Activated naive CD4-positive, alpha-beta T cell treated with Interleukin-2 at 50 U/mL for 16 hours (primary cell): Measurements from ENCODE around the gene ZNF580.

Experiments used
- DNase-seq: peaks from one replicate; pipeline ENCODE4 v3.0.0-alpha.2; 2020

Gene ZNF580

GRCh38 chr19:55647732-55648584 is 7.2 kb downstream of the ZNF580 start, which contains the start of gene CCDC106:
TSS of gene CCDC106 (plus strand) at chr19:55648212. CDS start at chr19:55649047, 835 bp downstream.
- peak; percentile 37 for DNase-seq

DNA sequence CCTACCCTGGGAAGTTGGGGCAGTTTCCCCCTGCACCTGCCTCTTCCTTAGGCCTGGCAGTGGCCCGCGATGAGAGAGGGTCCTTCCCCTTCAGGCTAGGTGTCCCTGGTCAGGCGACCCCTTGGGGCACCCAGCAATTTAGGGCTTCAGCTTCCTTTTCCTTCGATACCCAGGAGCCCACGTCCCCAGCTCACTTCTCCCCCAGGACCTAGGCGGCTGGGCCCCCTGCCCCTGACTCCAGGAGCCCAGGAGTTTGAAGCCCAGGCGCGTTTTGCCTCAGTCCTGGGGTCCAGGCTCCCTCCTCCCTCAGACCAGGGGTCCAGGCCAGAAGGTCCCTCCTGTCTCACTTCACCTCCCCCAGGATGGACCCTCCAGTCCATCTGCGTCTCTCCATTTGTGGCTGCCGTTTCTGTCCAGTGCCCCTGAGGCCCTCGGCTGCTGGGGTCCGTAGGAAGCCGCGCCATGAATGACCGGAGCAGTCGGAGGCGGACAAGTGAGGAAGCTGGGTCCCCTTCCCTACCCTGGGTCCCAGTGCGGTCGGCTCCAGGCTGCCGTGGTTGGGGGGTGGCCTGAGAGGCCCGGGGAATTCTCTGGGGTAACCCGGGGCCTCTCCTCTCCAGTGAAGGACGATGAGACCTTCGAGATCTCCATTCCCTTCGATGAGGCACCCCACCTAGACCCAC is 7.9 kb downstream of the ZNF580 start:
- DNase-seq = no peak

GRCh38 chr19:55649268-55650125 is 8.7 kb downstream of the ZNF580 start:
- no peak for DNase-seq

DNA sequence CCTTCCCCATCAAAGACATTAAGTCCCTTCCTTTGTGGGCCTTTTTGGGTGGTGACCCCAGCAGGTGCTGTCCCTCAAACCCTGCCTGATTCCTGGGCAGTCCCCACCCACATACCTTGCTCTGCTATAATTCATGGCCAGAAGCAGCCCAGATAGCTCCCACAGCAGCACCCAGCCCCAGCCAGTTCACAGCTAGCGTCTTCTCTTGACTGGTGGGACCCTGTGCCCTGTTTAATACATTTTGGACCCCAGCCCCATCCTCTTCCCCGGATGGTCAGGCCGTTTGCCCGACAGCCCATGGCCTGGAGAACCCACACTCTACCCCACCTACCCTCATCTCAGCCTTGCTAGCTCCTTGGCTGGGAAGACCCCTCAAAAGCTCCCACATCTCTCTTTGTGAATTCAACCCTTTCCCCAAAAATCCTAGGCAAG is 9.3 kb downstream of the ZNF580 start:
- no peak for DNase-seq

- no peak for DNase-seq
Measured at GRCh38 chr19:55650602-55651230, 9.9 kb downstream of the ZNF580 start.

GRCh38 chr19:55651236-55651635 is 10.4 kb downstream of the ZNF580 start:
- no peak for DNase-seq

DNA sequence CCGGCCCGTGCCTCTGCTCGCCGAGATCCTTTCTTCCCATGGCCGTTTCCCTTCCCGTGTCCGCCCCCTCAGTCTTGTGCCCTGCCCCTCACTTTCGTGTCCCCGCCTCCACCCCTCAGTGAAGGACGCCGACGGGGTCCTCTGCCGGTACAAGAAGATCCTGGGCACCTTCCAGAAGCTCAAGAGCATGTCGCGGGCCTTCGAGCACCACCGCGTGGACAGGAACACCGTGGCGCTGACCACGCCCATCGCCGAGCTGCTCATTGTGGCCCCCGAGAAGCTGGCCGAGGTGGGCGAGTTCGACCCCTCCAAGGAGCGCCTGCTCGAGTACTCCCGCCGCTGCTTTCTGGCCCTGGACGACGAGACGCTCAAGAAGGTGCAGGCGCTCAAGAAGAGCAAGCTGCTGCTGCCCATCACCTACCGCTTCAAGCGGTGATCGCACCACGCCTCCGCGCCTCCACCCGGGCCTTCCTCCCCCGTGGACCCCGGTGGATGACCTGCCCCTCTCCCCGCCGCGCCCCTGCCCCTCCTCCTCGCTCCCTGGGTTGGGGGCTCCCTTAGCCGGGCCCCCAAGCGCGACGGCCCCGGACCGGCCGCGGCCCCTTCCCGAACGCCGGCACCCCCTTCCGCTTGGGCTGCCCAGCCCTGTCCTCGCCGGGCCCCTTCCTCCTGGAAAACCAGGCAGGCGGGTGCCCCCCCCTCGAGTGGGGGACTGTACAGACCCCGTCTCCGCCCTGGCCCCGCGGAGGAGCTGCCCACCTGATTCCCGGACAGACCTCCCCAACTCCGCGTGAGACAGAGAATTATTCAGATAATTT is 11.7 kb downstream of the ZNF580 start:
- no peak for DNase-seq

GRCh38 chr19:55653651-55654322 is 13.0 kb downstream of the ZNF580 start:
- DNase-seq = peak; percentile 98

DNA sequence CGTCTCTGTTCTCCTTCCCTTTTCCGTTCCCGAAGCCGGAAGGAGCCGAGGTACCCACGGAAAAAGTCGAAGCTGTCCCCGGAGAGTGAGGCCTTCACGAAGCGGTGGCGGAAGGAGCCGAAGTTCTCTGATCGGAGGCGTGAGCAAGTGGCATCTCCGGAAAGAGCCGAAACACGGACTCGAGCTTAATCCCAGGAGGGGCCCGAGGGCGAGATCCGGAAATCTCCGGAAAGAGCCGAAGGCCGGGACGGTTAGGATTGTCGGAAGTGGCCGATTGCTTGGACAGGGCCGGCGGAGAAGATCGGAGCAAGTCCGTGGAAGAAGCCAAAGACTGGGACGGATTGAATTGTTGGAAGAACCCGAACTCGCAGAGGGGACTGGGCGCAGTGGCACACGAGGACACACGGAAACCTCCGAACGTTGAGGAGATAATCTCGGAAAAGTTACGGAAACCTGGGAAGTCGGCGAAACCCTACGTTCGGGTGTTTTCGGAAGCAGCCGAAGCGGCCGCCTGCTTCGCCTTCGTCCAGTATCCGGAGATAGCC is 13.6 kb downstream of the ZNF580 start:
- DNase-seq = peak; percentile 99

DNA sequence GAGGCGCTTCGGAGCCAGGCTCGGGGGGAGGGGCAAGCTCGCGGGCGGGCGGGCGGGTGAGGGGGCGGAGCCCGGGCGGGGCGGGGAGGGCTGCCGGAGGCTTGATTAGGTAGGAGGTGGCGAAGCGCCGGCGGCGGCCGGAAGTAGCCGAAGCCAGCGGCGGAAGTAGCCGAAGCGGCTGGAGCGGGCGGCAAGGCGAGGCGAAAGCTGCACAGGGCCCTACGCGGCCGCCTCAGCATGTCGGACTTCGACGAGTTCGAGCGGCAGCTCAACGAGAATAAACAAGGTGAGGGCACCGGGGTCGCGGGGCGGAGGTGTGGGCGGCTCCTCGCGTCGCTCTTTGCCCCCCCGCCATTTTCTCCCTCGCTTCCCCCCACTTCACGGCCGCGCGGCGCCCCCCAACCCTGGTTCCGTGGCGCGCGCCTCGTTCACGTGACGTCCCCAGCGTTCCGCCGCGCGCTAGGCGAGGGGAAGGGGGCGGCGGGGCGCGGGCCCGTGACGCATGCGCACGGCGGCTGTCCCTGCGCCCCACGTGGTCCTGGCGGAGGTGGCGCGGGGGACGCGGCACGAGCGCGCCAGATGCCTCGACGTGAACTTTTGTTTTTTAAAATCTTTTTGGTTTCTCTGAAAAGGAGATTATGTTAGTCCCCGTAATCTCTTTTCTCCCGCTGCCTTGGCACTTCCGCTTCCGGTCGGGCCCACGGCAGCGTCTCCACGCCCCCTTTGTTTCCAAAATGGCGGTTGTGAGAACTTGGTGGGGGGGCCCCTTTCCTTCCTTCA is 14.3 kb downstream of the ZNF580 start, which contains the start of gene U2AF2:
TSS of gene U2AF2 (plus strand) at position 168 of the 780 bp plus-strand sequence. CDS start at position 238, 70 bp downstream.
- peak; percentile 95 for DNase-seq

DNA sequence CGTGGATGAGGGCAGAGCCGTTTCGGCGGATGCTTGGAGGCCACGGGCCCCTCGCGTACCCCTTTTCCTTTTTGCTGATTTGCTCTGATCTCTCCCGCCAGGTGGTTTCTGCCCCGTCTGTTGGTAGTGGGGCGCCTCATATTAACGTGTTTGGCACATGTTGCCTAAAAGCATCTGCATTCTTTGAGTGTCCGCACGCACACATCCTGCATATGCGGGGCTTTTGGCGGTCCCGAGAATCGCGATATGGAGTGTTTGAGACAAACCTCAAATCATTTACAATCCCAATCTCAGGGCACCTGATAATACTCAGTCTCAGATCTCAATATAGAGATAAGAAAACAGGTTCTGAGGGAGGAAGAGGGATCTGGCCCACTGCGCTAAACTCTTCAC is 14.8 kb downstream of the ZNF580 start:
- no peak for DNase-seq

DNA sequence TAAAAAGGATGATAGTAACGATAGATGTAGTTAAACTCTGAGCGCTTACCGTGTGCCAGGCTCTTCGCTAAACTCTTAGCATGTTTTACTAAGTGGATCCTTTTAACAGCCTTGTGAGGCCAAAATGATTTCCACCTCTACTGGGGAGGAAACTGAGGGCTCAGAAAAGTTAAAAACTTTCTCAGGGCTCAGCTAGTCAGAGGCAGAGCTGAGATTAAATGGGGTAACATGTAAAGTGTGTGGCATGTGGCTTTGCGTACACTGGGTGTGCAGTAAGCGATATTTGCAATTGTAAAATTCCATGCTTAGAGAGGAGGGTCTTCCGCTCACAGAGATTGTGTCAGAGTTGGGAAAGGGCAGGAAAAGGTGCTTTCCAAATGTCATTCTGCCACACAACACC is 15.8 kb downstream of the ZNF580 start:
- DNase-seq = no peak

DNA sequence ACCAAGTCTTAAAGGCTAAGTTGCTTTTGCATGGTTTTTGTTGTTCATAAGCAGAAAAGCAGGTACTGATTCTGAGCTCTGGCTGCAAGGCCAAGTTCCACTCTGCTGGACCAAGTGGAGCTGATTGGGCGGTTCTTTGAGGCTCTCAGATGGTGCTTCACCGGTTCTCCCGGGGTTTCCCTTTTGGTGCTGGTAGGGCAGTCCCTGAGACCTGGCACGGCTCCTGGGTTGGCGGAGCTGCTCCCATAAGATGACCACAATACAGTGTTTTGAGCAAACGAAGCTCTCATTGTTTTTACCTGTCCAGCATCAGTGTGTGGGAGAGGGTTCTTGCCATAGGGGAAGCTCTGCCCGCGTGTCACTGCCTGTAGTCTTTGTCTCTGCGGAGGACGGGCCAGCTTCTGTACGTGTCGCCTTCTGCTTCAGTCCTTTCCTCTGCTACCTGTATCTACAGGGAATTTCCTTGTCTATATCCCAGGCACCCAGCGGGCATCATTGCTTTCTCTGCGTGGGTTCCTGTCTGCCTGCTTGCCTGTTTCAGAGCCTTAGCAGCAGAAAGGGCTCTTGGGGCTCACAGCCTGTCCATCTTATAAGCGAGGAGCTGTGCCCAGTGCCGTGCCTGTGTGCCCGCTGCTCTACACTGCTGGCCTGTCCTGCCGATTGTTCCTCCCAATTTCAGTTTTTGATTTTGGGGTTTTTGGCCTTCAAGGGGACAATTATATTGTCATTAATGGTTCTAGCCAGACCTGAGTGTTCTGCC is 16.4 kb downstream of the ZNF580 start:
- peak; percentile 31 for DNase-seq

- no peak for DNase-seq
Measured at GRCh38 chr19:55658846-55659459, 18.2 kb downstream of the ZNF580 start.

GRCh38 chr19:55659822-55660221 is 19.0 kb downstream of the ZNF580 start:
- DNase-seq = no peak

GRCh38 chr19:55660404-55660803 is 19.6 kb downstream of the ZNF580 start:
- DNase-seq = no peak

DNA sequence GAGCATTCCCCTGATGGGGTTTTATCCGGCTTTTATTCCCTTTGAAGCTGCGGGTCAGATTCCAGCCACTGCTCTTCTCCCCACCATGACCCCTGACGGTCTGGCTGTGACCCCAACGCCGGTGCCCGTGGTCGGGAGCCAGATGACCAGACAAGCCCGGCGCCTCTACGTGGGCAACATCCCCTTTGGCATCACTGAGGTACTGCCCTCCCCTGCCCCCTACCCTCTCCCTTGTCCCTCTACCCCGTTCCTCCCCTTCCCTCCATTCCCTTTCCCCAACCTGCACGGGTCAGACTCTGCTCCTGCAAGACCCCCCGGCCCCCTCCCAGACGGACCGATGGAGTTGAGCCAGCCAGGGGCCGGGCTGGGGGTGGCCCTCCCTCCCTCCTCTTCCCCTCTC is 20.2 kb downstream of the ZNF580 start:
- DNase-seq = no peak

DNA sequence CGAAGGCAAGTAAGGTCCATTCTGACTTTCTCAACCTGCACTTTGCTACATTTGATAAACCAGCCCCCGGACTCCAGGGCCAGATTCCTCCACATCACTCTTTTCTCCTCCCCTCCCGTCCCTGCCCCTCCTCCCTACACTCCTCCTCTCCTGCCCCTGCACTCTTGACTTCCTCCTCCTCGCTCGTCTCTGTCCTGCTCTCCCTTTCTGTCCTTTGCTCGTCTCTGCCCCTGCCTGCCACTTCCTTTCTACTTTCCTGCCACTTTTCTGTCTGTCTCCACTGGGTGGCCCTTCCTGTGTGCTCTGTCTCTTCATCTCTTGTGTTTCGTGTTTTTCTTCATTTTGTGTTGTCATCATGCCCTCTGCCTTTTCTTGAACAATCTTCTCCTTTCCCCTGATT is 21.0 kb downstream of the ZNF580 start:
- DNase-seq = no peak
